ENCODE measurements around the gene AHRR. TPM values are rescaled to one million over a fixed set of nuclear protein-coding genes. Genes with fewer than 3 reads are reported as not detected.
A peak's percentile ranks its signal among the peaks of the same experiment; 100 is the strongest.

The AHRR gene
- total RNA-seq, 1 donor from 2014 or later = not detected

- H3K9me3 ChIP-seq = no peaks in the 10 kb centered on the region
- no peak for TF ChIP-seq CTCF (IDR thresholded peaks at IDR 0.05)
- no peak for DNase-seq (ENCODE audit: low spot score in 2 of 2)
- H3K27me3 ChIP-seq = no peaks in the 10 kb centered on the region
- H3K27ac ChIP-seq = no peak overlapping the region
- H3K4me3 ChIP-seq = no peak overlapping the region
- intact Hi-C loops (cut with DNase I) = no loop called here
- peaks cover 53 to 68% of the 10 kb centered on the region in 2 donors for H3K36me3 ChIP-seq
- peaks cover 0 to 2% of the 10 kb centered on the region in 2 donors for H3K4me1 ChIP-seq
These were observed 145.3 kb downstream of the AHRR start for GRCh38 chr5:466661-467310.

GRCh38 chr5:468401-468800, 146.9 kb downstream of the AHRR start:
- TF ChIP-seq CTCF (IDR thresholded peaks at IDR 0.05) = no peak
- Histone ChIP-seq H3K27ac (no peak overlapping the region), H3K4me3 (no peak overlapping the region), H3K27me3 (no peaks in the 10 kb centered on the region), H3K4me1 (peaks cover 5 to 8% of the 10 kb centered on the region in 2 donors), H3K9me3 (no peaks in the 10 kb centered on the region), H3K36me3 (peaks cover 37 to 52% of the 10 kb centered on the region in 2 donors)
- no peak for DNase-seq (ENCODE audit: low spot score in 2 of 2)
- intact Hi-C loops (cut with DNase I) = no loop called here

- intact Hi-C loops (cut with DNase I) = loop anchor here (2.0 to 10.0 kb wide), 4 partner anchors 222 to 1335 kb away; partner anchors contain the start of genes CLPTM1L, NDUFS6 and TPPP
- TF ChIP-seq CTCF (IDR thresholded peaks at IDR 0.05) = no peak
- Histone ChIP-seq H3K4me1 (peaks cover 9 to 10% of the 10 kb centered on the region in 2 donors), H3K9me3 (no peaks in the 10 kb centered on the region), H3K36me3 (peaks cover 22 to 39% of the 10 kb centered on the region in 2 donors), H3K4me3 (no peak overlapping the region), H3K27me3 (no peaks in the 10 kb centered on the region), H3K27ac (no peak overlapping the region)
- DNase-seq (ENCODE audit: low spot score in 2 of 2) = no peak
These were observed 148.4 kb downstream of the AHRR start for GRCh38 chr5:469752-470483.

GRCh38 chr5:470961-471749, 149.6 kb downstream of the AHRR start:
- intact Hi-C loops (cut with DNase I) = loop anchor here (2.0 to 10.0 kb wide), 4 partner anchors 221 to 1334 kb away; partner anchors contain the start of genes CLPTM1L, NDUFS6 and TPPP
- H3K27ac ChIP-seq = no peak overlapping the region

More at GRCh38 chr5:470961-471749, 149.6 kb downstream of the AHRR start:
- H3K9me3 ChIP-seq = no peaks in the 10 kb centered on the region
- no peak for TF ChIP-seq CTCF (IDR thresholded peaks at IDR 0.05)
- H3K4me3 ChIP-seq = peak overlapping the region in 1 of 2 donors; percentile 100
- H3K36me3 ChIP-seq = peaks cover 9 to 28% of the 10 kb centered on the region in 2 donors
- no peak for DNase-seq (ENCODE audit: low spot score in 2 of 2)
- H3K27me3 ChIP-seq = no peaks in the 10 kb centered on the region
- H3K4me1 ChIP-seq = peaks cover 10 to 15% of the 10 kb centered on the region in 2 donors

Measured in ascending aorta (tissue), 2 donors.